ENCODE measurements around the gene ADAP1. TPM values are rescaled to one million over a fixed set of nuclear protein-coding genes. Genes with fewer than 3 reads are reported as not detected.

The ADAP1 gene
- total RNA-seq, 1 donor from 2014 or later = 5.2 TPM

- H3K36me3 Mint-ChIP-seq (ENCODE audit: low read depth) = no peaks in the 10 kb centered on the region
- peaks cover 20% of the 10 kb centered on the region for H3K4me1 Mint-ChIP-seq
- peaks cover 13% of the 10 kb centered on the region for H3K27me3 Mint-ChIP-seq (ENCODE audit: low read depth)
- no peak for TF ChIP-seq CTCF (conservative IDR thresholded peaks at IDR 0.05)
- no peak overlapping the region for H3K4me3 Mint-ChIP-seq
- H3K27ac Mint-ChIP-seq (ENCODE audit: unreplicated experiment) = no peak overlapping the region
- H3K9me3 Mint-ChIP-seq = no peaks in the 10 kb centered on the region
- no peak for DNase-seq (ENCODE audit: low read depth, low spot score)
These were observed 40.6 kb downstream of the ADAP1 start for GRCh38 chr7:913736-914520.

GRCh38 chr7:911791-912480, 42.5 kb downstream of the ADAP1 start:
- no peak overlapping the region for H3K4me3 Mint-ChIP-seq
- peaks cover 20% of the 10 kb centered on the region for H3K27me3 Mint-ChIP-seq (ENCODE audit: low read depth)
- H3K36me3 Mint-ChIP-seq (ENCODE audit: low read depth) = no peaks in the 10 kb centered on the region
- H3K9me3 Mint-ChIP-seq = no peaks in the 10 kb centered on the region
- H3K27ac Mint-ChIP-seq (ENCODE audit: unreplicated experiment) = no peak overlapping the region
- no peak for TF ChIP-seq CTCF (conservative IDR thresholded peaks at IDR 0.05)
- DNase-seq (ENCODE audit: low read depth, low spot score) = no peak
- peaks cover 20% of the 10 kb centered on the region for H3K4me1 Mint-ChIP-seq

GRCh38 chr7:910931-911431, 43.5 kb downstream of the ADAP1 start:
- Mint-ChIP-seq H3K27ac (ENCODE audit: unreplicated experiment) (no peak overlapping the region), H3K4me3 (no peak overlapping the region), H3K36me3 (ENCODE audit: low read depth) (no peaks in the 10 kb centered on the region), H3K4me1 (peaks cover 14% of the 10 kb centered on the region), H3K9me3 (no peaks in the 10 kb centered on the region), H3K27me3 (ENCODE audit: low read depth) (peaks cover 23% of the 10 kb centered on the region)
- no peak for DNase-seq (ENCODE audit: low read depth, low spot score)
- no peak for TF ChIP-seq CTCF (conservative IDR thresholded peaks at IDR 0.05)

GRCh38 chr7:910441-910861, 44.0 kb downstream of the ADAP1 start:
- H3K4me1 Mint-ChIP-seq = peaks cover 9% of the 10 kb centered on the region
- DNase-seq (ENCODE audit: low read depth, low spot score) = no peak
- no peaks in the 10 kb centered on the region for H3K36me3 Mint-ChIP-seq (ENCODE audit: low read depth)
- TF ChIP-seq CTCF (conservative IDR thresholded peaks at IDR 0.05) = no peak
- H3K4me3 Mint-ChIP-seq = no peak overlapping the region
- no peaks in the 10 kb centered on the region for H3K9me3 Mint-ChIP-seq
- no peak overlapping the region for H3K27ac Mint-ChIP-seq (ENCODE audit: unreplicated experiment)
- H3K27me3 Mint-ChIP-seq (ENCODE audit: low read depth) = peaks cover 28% of the 10 kb centered on the region

- no peak overlapping the region for H3K4me3 Mint-ChIP-seq
- H3K4me1 Mint-ChIP-seq = peaks cover 4% of the 10 kb centered on the region
- no peak overlapping the region for H3K27ac Mint-ChIP-seq (ENCODE audit: unreplicated experiment)
- no peaks in the 10 kb centered on the region for H3K9me3 Mint-ChIP-seq
- TF ChIP-seq CTCF (conservative IDR thresholded peaks at IDR 0.05) = no peak
- peaks cover 35% of the 10 kb centered on the region for H3K27me3 Mint-ChIP-seq (ENCODE audit: low read depth)
- DNase-seq (ENCODE audit: low read depth, low spot score) = no peak
- H3K36me3 Mint-ChIP-seq (ENCODE audit: low read depth) = no peaks in the 10 kb centered on the region
These were observed 44.8 kb downstream of the ADAP1 start for GRCh38 chr7:909358-910329.
